Measurements from ENCODE around the gene AGK. TPM values are rescaled to one million over a fixed set of nuclear protein-coding genes. Genes with fewer than 3 reads are reported as not detected.

The AGK gene
- total and polyA plus RNA-seq, 7 experiments from 2014 or later = 24.3 to 58.8 (median 29.9) TPM

- no peak overlapping the region for H3K27ac Mint-ChIP-seq
- H3K4me1 Mint-ChIP-seq = peaks cover 21 to 31% (median 26%) of the 10 kb centered on the region in 7 donors
- H3K27me3 Mint-ChIP-seq = peaks cover 0 to 18% (median 0%) of the 10 kb centered on the region in 5 donors
- Histone ChIP-seq H3K4me3 (ENCODE audit: low read length) (no peak overlapping the region), H3K9me3 (ENCODE audit: control insufficient read depth in 2 of 3, low read length in 3 of 3) (no peaks in the 10 kb centered on the region), H3K4me1 (ENCODE audit: control insufficient read depth in 2 of 2, insufficient read depth in 2 of 2, low read length in 2 of 2) (peaks cover 7 to 15% of the 10 kb centered on the region in 2 donors), H3K36me3 (ENCODE audit: control insufficient read depth in 2 of 3, insufficient read depth in 3 of 3, low read length in 3 of 3) (no peaks in the 10 kb centered on the region), H3K27ac (ENCODE audit: low read depth, low read length) (no peak overlapping the region), H3K27me3 (ENCODE audit: control insufficient read depth in 2 of 2, insufficient read depth in 2 of 2, low read length in 2 of 2) (no peaks in the 10 kb centered on the region)
- ChIA-PET POLR2A (interaction anchor here (1.1 to 4.0 kb wide), 2 partner anchors 11 to 34 kb away, joined by 4 to 59 read pairs; partner anchors contain the start of gene SSBP1), CTCF (no interaction called here)
- peaks cover 0 to 10% (median 3%) of the 10 kb centered on the region in 5 donors for H3K36me3 Mint-ChIP-seq
- intact Hi-C loops (cut with micrococcal nuclease) = loop anchor here in 1 of 2 donors (5.0 kb wide), 1 partner anchor 782 kb away; the partner anchor contains the start of gene BRAF
- ATAC-seq (no peak), DNase-seq (no peak)
- H3K9me3 Mint-ChIP-seq = no peaks in the 10 kb centered on the region
- no peak overlapping the region for H3K4me3 Mint-ChIP-seq
Observed at GRCh38 chr7:141704112-141704511, 152.9 kb downstream of the AGK start.

- H3K27ac ChIP-seq (ENCODE audit: low read depth, low read length) = no peak overlapping the region
- no peak overlapping the region for H3K4me3 ChIP-seq (ENCODE audit: low read length)
- H3K9me3 Mint-ChIP-seq = no peaks in the 10 kb centered on the region
- H3K36me3 ChIP-seq (ENCODE audit: control insufficient read depth in 2 of 3, insufficient read depth in 3 of 3, low read length in 3 of 3) = no peaks in the 10 kb centered on the region
- no peaks in the 10 kb centered on the region for H3K27me3 ChIP-seq (ENCODE audit: control insufficient read depth in 2 of 2, insufficient read depth in 2 of 2, low read length in 2 of 2)
- intact Hi-C loops (cut with micrococcal nuclease) = loop anchor here in 1 of 2 donors (5.0 kb wide), 1 partner anchor 782 kb away; the partner anchor contains the start of gene BRAF
- ATAC-seq = no peak
- POLR2A ChIA-PET = interaction anchor here (0.8 to 1.1 kb wide), 2 partner anchors 9 to 12 kb away, joined by 3 to 4 read pairs; no protein-coding TSS in a partner anchor
- H3K4me1 Mint-ChIP-seq = peaks cover 14 to 25% (median 21%) of the 10 kb centered on the region in 7 donors
- CTCF ChIA-PET = no interaction called here
- H3K9me3 ChIP-seq (ENCODE audit: control insufficient read depth in 2 of 3, low read length in 3 of 3) = no peaks in the 10 kb centered on the region
- H3K36me3 Mint-ChIP-seq = peaks cover 0 to 10% (median 3%) of the 10 kb centered on the region in 5 donors
- no peak overlapping the region for H3K4me3 Mint-ChIP-seq
- H3K27ac Mint-ChIP-seq = peak overlapping the region in 1 of 9 donors; percentile 39
- peaks cover 7 to 12% of the 10 kb centered on the region in 2 donors for H3K4me1 ChIP-seq (ENCODE audit: control insufficient read depth in 2 of 2, insufficient read depth in 2 of 2, low read length in 2 of 2)
- no peak for DNase-seq
- H3K27me3 Mint-ChIP-seq = peaks cover 0 to 18% (median 0%) of the 10 kb centered on the region in 5 donors
Observed at GRCh38 chr7:141704741-141705140, 153.5 kb downstream of the AGK start.

Other genes starting within 250 kb of the AGK start
- 10 to 100 TPM; 40.7 to 77.9 (median 53.6) TPM for gene DENND11, start 150.8 kb downstream of the AGK start, total RNA-seq
- gene DENND11, start 150.8 kb downstream of the AGK start, polyA plus RNA-seq = 10 to 100 TPM; 15.1 to 19.4 TPM
- gene WEE2, start 156.9 kb downstream of the AGK start, total RNA-seq = under 1 TPM in 2 of 5 experiments, not detected in 3; 0.11 to 0.15 TPM
- gene WEE2, start 156.9 kb downstream of the AGK start, polyA plus RNA-seq = not detected
- 100 to 1,000 TPM in 3 of 5 experiments, 10 to 100 TPM in 2; 86.4 to 148 (median 107) TPM for gene SSBP1, start 186.9 kb downstream of the AGK start, total RNA-seq
- gene SSBP1, start 186.9 kb downstream of the AGK start, polyA plus RNA-seq = 100 to 1,000 TPM; 299 to 360 TPM
- gene TAS2R3, start 212.7 kb downstream of the AGK start, total RNA-seq = 10 to 100 TPM in 1 of 5 experiments, 1 to 10 TPM in 4; 1.2 to 11.4 (median 1.9) TPM
- not detected for gene TAS2R3, start 212.7 kb downstream of the AGK start, polyA plus RNA-seq
- 1 to 10 TPM in 4 of 5 experiments, under 1 TPM in 1; 0.83 to 6.3 (median 1.5) TPM for gene TAS2R4, start 225.3 kb downstream of the AGK start, total RNA-seq
- gene TAS2R4, start 225.3 kb downstream of the AGK start, polyA plus RNA-seq = not detected
- 1 to 10 TPM; 1.2 to 9.1 (median 2.4) TPM for gene TAS2R5, start 238.8 kb downstream of the AGK start, total RNA-seq
- gene TAS2R5, start 238.8 kb downstream of the AGK start, polyA plus RNA-seq = under 1 TPM in 1 of 2 donors, not detected in 1; 0.90 TPM